Endothelial cell of umbilical vein (primary cell): ENCODE measurements around the gene SKOR2. TPM values are rescaled to one million over a fixed set of nuclear protein-coding genes. Genes with fewer than 3 reads are reported as not detected.

Experiments
- BruUV-seq: library from RNA; stranded (reverse); fragments of 400-500 nt; replicated peaks from 2 replicates; lab custom pipeline; 2021; lab: Mats Ljungman, UMichigan
- CTCF ChIA-PET: fragments of 300-600, 350-600 bp; sonication (Branson Sonifier 250); formaldehyde crosslinking; loops from one replicate; lab custom pipeline; 2021; ENCODE audit warnings: antibody characterized with exemption, inconsistent platforms; lab: Charles Lee
- POLR2A ChIA-PET: fragments of 300-600, 350-600 bp; sonication (Branson Sonifier 250); formaldehyde crosslinking; loops from one replicate; lab custom pipeline; 2021; ENCODE audit warnings: antibody characterized with exemption, inconsistent platforms; lab: Charles Lee
- DNase-seq: peaks from one replicate; pipeline ENCODE4 v3.0.0-alpha.2; 2011; ENCODE audit warnings: low read depth, low spot score
- FAIRE-seq: peaks from 2 replicates; lab custom pipeline; 2011; peaks lifted over from hg19 to GRCh38; lab: Jason Lieb, UNC
- H2AFZ ChIP-seq: 2 replicates; pipeline ENCODE4 v1.6.0; 2012; ENCODE audit warnings: low read depth, low read length, control low read depth, inconsistent platforms
- H3K27ac ChIP-seq: 2 replicates; pipeline ENCODE4 v1.5.1; 2011; ENCODE audit warnings: low read depth, mild to moderate bottlenecking, control low read depth, low read length, moderate library complexity; ENCODE audit not compliant: insufficient read depth
- H3K27me3 ChIP-seq, 2 experiments: 2 replicates each; pipeline versions ENCODE4 v1.6.0 to v1.6.1; 2011; ENCODE audit warnings: low read length in 2 of 2, mixed read lengths in 1 of 2; ENCODE audit not compliant: control insufficient read depth in 2 of 2, insufficient read depth in 2 of 2
- H3K36me3 ChIP-seq, 2 experiments: 2 replicates in 1 of 2; 3 replicates in 1 of 2; pipeline ENCODE4 v1.5.1; 2011; ENCODE audit warnings: low read length in 2 of 2, mild to moderate bottlenecking in 1 of 2, moderate library complexity in 1 of 2; ENCODE audit not compliant: control insufficient read depth in 2 of 2, insufficient read depth in 2 of 2; ENCODE audit errors: extremely low read depth in 1 of 2
- H3K4me1 ChIP-seq: 3 replicates; pipeline ENCODE4 v1.5.1; 2011; ENCODE audit warnings: mild to moderate bottlenecking, low read length; ENCODE audit not compliant: control insufficient read depth, insufficient read depth; ENCODE audit errors: extremely low read depth
- H3K4me2 ChIP-seq: 2 replicates; pipeline ENCODE4 v1.6.1; 2011; ENCODE audit warnings: low read length, control low read depth, mixed read lengths; ENCODE audit not compliant: insufficient read depth
- H3K4me3 ChIP-seq, 3 experiments: fragments of 200-600 bp in 1 of 3; sonication (generic), shearing (Covaris generic) in 1 of 3; replicated peaks in 1 of 3; 2 replicates each; pipeline ENCODE4 v1.5.1; 2011 to 2016; ENCODE audit warnings: control low read depth in 3 of 3, low read length in 3 of 3, mild to moderate bottlenecking in 2 of 3, inconsistent platforms in 1 of 3, low read depth in 1 of 3, moderate library complexity in 1 of 3; ENCODE audit not compliant: insufficient read depth in 1 of 3
- H3K79me2 ChIP-seq: 2 replicates; pipeline ENCODE4 v1.6.0; 2012; ENCODE audit warnings: low read length, inconsistent platforms; ENCODE audit not compliant: control insufficient read depth, insufficient read depth
- H3K9ac ChIP-seq: replicated peaks from 2 replicates; pipeline ENCODE3; 2011; ENCODE audit warnings: low read length, control low read depth; ENCODE audit not compliant: insufficient read depth; ENCODE audit errors: extremely low read depth
- H3K9me1 ChIP-seq: replicated peaks from 3 replicates; pipeline ENCODE4 v1.6.0; 2011; ENCODE audit warnings: mild to moderate bottlenecking, low read length; ENCODE audit not compliant: control insufficient read depth, insufficient read depth; ENCODE audit errors: extremely low read depth
- H3K9me3 ChIP-seq: replicated peaks from 2 replicates; pipeline ENCODE4 v1.5.1; 2012; ENCODE audit warnings: low read length, inconsistent platforms; ENCODE audit not compliant: control insufficient read depth, insufficient read depth
- H4K20me1 ChIP-seq: replicated peaks from 2 replicates; pipeline ENCODE3; 2011; ENCODE audit warnings: mild to moderate bottlenecking, low read length; ENCODE audit not compliant: control insufficient read depth, insufficient read depth; ENCODE audit errors: extremely low read depth
- CTCF ChIP-seq, 2 donors: IDR thresholded peaks; 1 replicate in 1 of 2; 2 replicates in 1 of 2; pipeline ENCODE4 v1.5.1; 2011; ENCODE audit warnings: low read length in 2 of 2, mild to moderate bottlenecking in 2 of 2, moderate library complexity in 2 of 2, control low read depth in 1 of 2, inconsistent platforms in 1 of 2, low read depth in 1 of 2; ENCODE audit not compliant: insufficient read depth in 1 of 2; ENCODE audit errors: extremely low read depth in 1 of 2
- EZH2 ChIP-seq: IDR thresholded peaks from 2 replicates; pipeline ENCODE4 v1.6.1; 2012; ENCODE audit warnings: borderline replicate concordance, low read depth, mild to moderate bottlenecking, moderate library complexity, low read length, inconsistent platforms; ENCODE audit not compliant: severe bottlenecking
- FOS ChIP-seq: IDR thresholded peaks from 2 replicates; pipeline ENCODE4 v1.6.1; 2011; ENCODE audit warnings: mild to moderate bottlenecking, low read length, moderate library complexity, borderline replicate concordance; ENCODE audit not compliant: insufficient read depth
- GATA2 ChIP-seq: IDR thresholded peaks from 2 replicates; pipeline ENCODE4 v1.7.0; 2011; ENCODE audit warnings: low read depth, mild to moderate bottlenecking, moderate library complexity, mixed read lengths, low read length; ENCODE audit not compliant: insufficient read length, insufficient read depth
- JUN ChIP-seq: IDR thresholded peaks from 2 replicates; pipeline ENCODE4 v1.6.1; 2011; ENCODE audit warnings: borderline replicate concordance, low read depth; ENCODE audit not compliant: insufficient read length, insufficient read depth
- MAX ChIP-seq: IDR thresholded peaks from 2 replicates; pipeline ENCODE4 v1.6.1; 2011; ENCODE audit not compliant: insufficient read depth, insufficient read length
- MYC ChIP-seq: IDR thresholded peaks from one replicate; pipeline ENCODE4 v1.6.1; 2011; ENCODE audit warnings: mild to moderate bottlenecking, low read depth, low read length
- POLR2A ChIP-seq: IDR thresholded peaks from 2 replicates; pipeline ENCODE4 v1.6.1; 2012; ENCODE audit warnings: low read depth, mild to moderate bottlenecking, control low read depth, low read length
- POLR2AphosphoS5 ChIP-seq: IDR thresholded peaks from 2 replicates; pipeline ENCODE4 v1.6.1; 2012; ENCODE audit warnings: low read depth, mild to moderate bottlenecking, control low read depth, low read length, moderate library complexity; ENCODE audit not compliant: insufficient read depth
- dilution Hi-C: fragments of 300-500 bp; cut with MboI; formaldehyde crosslinking; loops from one replicate; pipeline ENCODE4 v1.15.0; 2019; ENCODE audit warnings: low sequenced_read_pairs; ENCODE audit not compliant: extremely low pct_ligation_motif_present
- intact Hi-C: fragments of 100-400 bp; cut with micrococcal nuclease; formaldehyde crosslinking; loops from one replicate; pipeline ENCODE4 v1.10.0; 2022
- polyA plus RNA-seq, 4 experiments: library from polyadenylated mRNA; depleted of rRNA in 3 of 4; stranded (reverse) in 3 of 4; unstranded in 1 of 4; fragments of >200 nt; gene quantifications; 2 replicates each; pipeline versions ENCODE4 v1.2.1 to v1.2.3, GENCODE V29; 2011 to 2012; ENCODE audit warnings: missing spikeins in 1 of 4
- total RNA-seq: library from RNA; stranded (reverse); gene quantifications from 2 replicates; pipeline ENCODE4 v1.2.3, GENCODE V29; 2021

SKOR2 gene
- total and polyA plus RNA-seq, 2 donors (not counting 3 experiments of a cell fraction or from before 2014, with no cell fraction given), result not detected

- CTCF ChIA-PET, result no interaction called here
- intact Hi-C loops, result no loop called here
- no peak overlapping the region for H2AFZ ChIP-seq
These were observed 43.3 kb upstream of the SKOR2 start for GRCh38 chr18:47294801-47295200.

More at GRCh38 chr18:47294801-47295200, 43.3 kb upstream of the SKOR2 start:
- H3K9ac ChIP-seq, result no peak overlapping the region
- H3K79me2 ChIP-seq, result no peaks in the 10 kb centered on the region
- H3K27ac ChIP-seq, result no peak overlapping the region
- POLR2A ChIA-PET, result no interaction called here
- no peak for TF ChIP-seq CTCF (IDR thresholded peaks at IDR 0.05; ENCODE audit: extremely low read depth in 1 of 2, insufficient read depth in 1 of 2, low read depth in 1 of 2, low read length in 2 of 2)
- no peak for TF ChIP-seq MYC
- no peak for TF ChIP-seq POLR2A
- no peak for TF ChIP-seq EZH2
- TF ChIP-seq GATA2, result no peak
- no peak for TF ChIP-seq MAX
- no peak for TF ChIP-seq POLR2AphosphoS5
- TF ChIP-seq FOS, result no peak
- no peak for TF ChIP-seq JUN
- H3K9me1 ChIP-seq, result no peaks in the 10 kb centered on the region
- no peak overlapping the region for H3K4me3 ChIP-seq
- H3K27me3 ChIP-seq, result no peaks in the 10 kb centered on the region
- no peak overlapping the region for H3K4me2 ChIP-seq
- DNase-seq, result no peak
- H4K20me1 ChIP-seq, result no peaks in the 10 kb centered on the region
- no peak for FAIRE-seq
- dilution Hi-C loops, result no loop called here
- H3K4me1 ChIP-seq, result no peaks in the 10 kb centered on the region
- H3K36me3 ChIP-seq, result no peaks in the 10 kb centered on the region
- no TSS peak for BruUV-seq
- H3K9me3 ChIP-seq, result no peaks in the 10 kb centered on the region
